ENCODE results near the gene IZUMO4.
"Not testable (repeated sequence)": the region's sequence is repeated elsewhere in the genome, so short reads cannot be mapped to it uniquely, and the experiment has no call there.

The IZUMO4 gene

GRCh38 chr19:2110822-2111221, 14.1 kb downstream of the IZUMO4 start:
- no peak for DNase-seq

GRCh38 chr19:2111425-2111824, 14.7 kb downstream of the IZUMO4 start:
- no peak for DNase-seq

GRCh38 chr19:2111886-2112285, 15.2 kb downstream of the IZUMO4 start:
- no peak for DNase-seq

GRCh38 chr19:2112516-2113320, 16.0 kb downstream of the IZUMO4 start:
- DNase-seq = no peak

GRCh38 chr19:2113439-2114211, 16.9 kb downstream of the IZUMO4 start:
- DNase-seq = no peak

- no peak for DNase-seq
Measured at GRCh38 chr19:2114218-2114617, 17.5 kb downstream of the IZUMO4 start.

- no peak for DNase-seq
Measured at GRCh38 chr19:2114821-2115220, 18.1 kb downstream of the IZUMO4 start.

- no peak for DNase-seq
Measured at GRCh38 chr19:2115324-2115723, 18.6 kb downstream of the IZUMO4 start.

GRCh38 chr19:2115911-2116426, 19.3 kb downstream of the IZUMO4 start:
- no peak for DNase-seq

GRCh38 chr19:2116507-2116906, 19.8 kb downstream of the IZUMO4 start:
- DNase-seq = no peak

- DNase-seq = no peak
Measured at GRCh38 chr19:2117215-2117960, 20.7 kb downstream of the IZUMO4 start.

GRCh38 chr19:2118438-2118837, 21.7 kb downstream of the IZUMO4 start:
- no peak for DNase-seq

- DNase-seq = no peak
Measured at GRCh38 chr19:2119921-2120785, 23.4 kb downstream of the IZUMO4 start.

- no peak for DNase-seq
Measured at GRCh38 chr19:2120821-2121220, 24.1 kb downstream of the IZUMO4 start.

- DNase-seq = no peak
Measured at GRCh38 chr19:2121416-2122051, 24.8 kb downstream of the IZUMO4 start.

- DNase-seq = no peak
Measured at GRCh38 chr19:2122251-2122650, 25.5 kb downstream of the IZUMO4 start.

GRCh38 chr19:2122982-2123381, 26.3 kb downstream of the IZUMO4 start:
- DNase-seq = no peak

- no peak for DNase-seq
Measured at GRCh38 chr19:2123682-2124387, 27.1 kb downstream of the IZUMO4 start.

- DNase-seq = no peak
Measured at GRCh38 chr19:2126879-2127518, 30.3 kb downstream of the IZUMO4 start.

- DNase-seq = no peak
Measured at GRCh38 chr19:2127758-2128157, 31.0 kb downstream of the IZUMO4 start.

- not testable (repeated sequence) for DNase-seq
Measured at GRCh38 chr19:2128252-2128651, 31.5 kb downstream of the IZUMO4 start.

Data from stimulated activated CD4-positive, alpha-beta T cell treated with anti-CD3 and anti-CD28 coated beads, Interleukin-4, amount 100 ng/mL, for 24 hours (primary cell).